Mesodermal cell (in vitro differentiated cells): ENCODE measurements around the gene ZNF674.
"Not testable (repeated sequence)": the region's sequence is repeated elsewhere in the genome, so short reads cannot be mapped to it uniquely, and the experiment has no call there.

ENCODE experiments used
- H3K27ac ChIP-seq: 2 replicates; pipeline ENCODE4 v1.7.0; 2013; ENCODE audit warnings: mild to moderate bottlenecking, low read depth, low read length, moderate library complexity; ENCODE audit not compliant: severe bottlenecking
- H3K36me3 ChIP-seq: 2 replicates; pipeline ENCODE4 v1.7.1; 2013; ENCODE audit warnings: mild to moderate bottlenecking, low read length, moderate library complexity; ENCODE audit not compliant: control insufficient read depth, insufficient read depth
- H3K4me1 ChIP-seq: one replicate; pipeline ENCODE4 v1.7.1; 2013; ENCODE audit warnings: mild to moderate bottlenecking, low read length; ENCODE audit not compliant: insufficient read depth, control insufficient read depth, poor library complexity, severe bottlenecking
- H3K4me3 ChIP-seq: 2 replicates; pipeline ENCODE4 v1.7.0; 2013; ENCODE audit warnings: low read length, control low read depth, mild to moderate bottlenecking; ENCODE audit not compliant: insufficient read depth, poor library complexity, severe bottlenecking; ENCODE audit errors: extremely low read depth
- H3K9me3 ChIP-seq: 2 replicates; pipeline ENCODE4 v1.7.1; 2013; ENCODE audit warnings: mild to moderate bottlenecking, low read length, moderate library complexity; ENCODE audit not compliant: control insufficient read depth
- WGBS, 2 experiments: methylation state at CpG; one replicate each; pipeline ENCODE4 v1.1.5; 2013; ENCODE audit warnings: missing lambda C conversion rate in 2 of 2; ENCODE audit not compliant: insufficient coverage in 2 of 2; 5-methylcytosine and 5-hydroxymethylcytosine counted together

The ZNF674 gene

GRCh38 chrX:46465203-46465602 is 80.0 kb downstream of the ZNF674 start:
- Histone ChIP-seq H3K4me3 (no peak overlapping the region), H3K4me1 (no peaks in the 10 kb centered on the region), H3K36me3 (peaks cover 37% of the 10 kb centered on the region), H3K9me3 (no peaks in the 10 kb centered on the region), H3K27ac (no peak overlapping the region)
- WGBS, 2 experiments = no CpG with 5 or more reads among the region's 1 CpG

GRCh38 chrX:46463682-46464081 is 81.5 kb downstream of the ZNF674 start:
- H3K9me3 ChIP-seq = no peaks in the 10 kb centered on the region
- peaks cover 35% of the 10 kb centered on the region for H3K36me3 ChIP-seq
- H3K27ac ChIP-seq = no peak overlapping the region
- no peak overlapping the region for H3K4me3 ChIP-seq
- no peaks in the 10 kb centered on the region for H3K4me1 ChIP-seq
- 100% methylated on average over 1 to 2 of the region's 3 CpGs for WGBS, 2 experiments

GRCh38 chrX:46461660-46462191 is 83.5 kb downstream of the ZNF674 start:
- Histone ChIP-seq H3K9me3 (no peaks in the 10 kb centered on the region), H3K27ac (peak overlapping the region; percentile 29), H3K4me3 (no peak overlapping the region), H3K4me1 (no peaks in the 10 kb centered on the region), H3K36me3 (peaks cover 23% of the 10 kb centered on the region)
- no CpG with 5 or more reads among the region's 2 CpGs for WGBS, 2 experiments

- WGBS, 2 experiments = 100% methylated on average over 2 of the region's 8 CpGs; no CpG with 5 or more reads in 1 of the 2 experiments
- H3K4me3 ChIP-seq, H3K4me1 ChIP-seq, H3K9me3 ChIP-seq: not testable (repeated sequence)
- peaks cover 23% of the 10 kb centered on the region for H3K36me3 ChIP-seq
- peak overlapping the region; percentile 29 for H3K27ac ChIP-seq
Observed at GRCh38 chrX:46460801-46461659, 84.2 kb downstream of the ZNF674 start.

GRCh38 chrX:46459603-46460002 is 85.6 kb downstream of the ZNF674 start:
- H3K4me3 ChIP-seq = no peak overlapping the region
- H3K36me3 ChIP-seq = peaks cover 16% of the 10 kb centered on the region
- no peaks in the 10 kb centered on the region for H3K9me3 ChIP-seq
- peaks cover 3% of the 10 kb centered on the region for H3K4me1 ChIP-seq
- no peak overlapping the region for H3K27ac ChIP-seq
- 100% methylated on average over 1 of the region's 3 CpGs; no CpG with 5 or more reads in 1 of the 2 experiments for WGBS, 2 experiments

GRCh38 chrX:46456125-46456922 is 88.9 kb downstream of the ZNF674 start:
- Histone ChIP-seq H3K4me1 (peaks cover 3% of the 10 kb centered on the region), H3K36me3 (no peaks in the 10 kb centered on the region), H3K9me3 (no peaks in the 10 kb centered on the region), H3K27ac (peak overlapping the region; percentile 57), H3K4me3 (no peak overlapping the region)
- WGBS, 2 experiments = no CpG with 5 or more reads among the region's 3 CpGs
